NCI-H2196 (cell line): ENCODE data around the gene RPL10L.

Experiments used
- DNase-seq: peaks from one replicate; lab custom pipeline; 2025; ENCODE audit not compliant: unreplicated experiment; lab: John Stamatoyannopoulos, UW

The RPL10L gene

DNA sequence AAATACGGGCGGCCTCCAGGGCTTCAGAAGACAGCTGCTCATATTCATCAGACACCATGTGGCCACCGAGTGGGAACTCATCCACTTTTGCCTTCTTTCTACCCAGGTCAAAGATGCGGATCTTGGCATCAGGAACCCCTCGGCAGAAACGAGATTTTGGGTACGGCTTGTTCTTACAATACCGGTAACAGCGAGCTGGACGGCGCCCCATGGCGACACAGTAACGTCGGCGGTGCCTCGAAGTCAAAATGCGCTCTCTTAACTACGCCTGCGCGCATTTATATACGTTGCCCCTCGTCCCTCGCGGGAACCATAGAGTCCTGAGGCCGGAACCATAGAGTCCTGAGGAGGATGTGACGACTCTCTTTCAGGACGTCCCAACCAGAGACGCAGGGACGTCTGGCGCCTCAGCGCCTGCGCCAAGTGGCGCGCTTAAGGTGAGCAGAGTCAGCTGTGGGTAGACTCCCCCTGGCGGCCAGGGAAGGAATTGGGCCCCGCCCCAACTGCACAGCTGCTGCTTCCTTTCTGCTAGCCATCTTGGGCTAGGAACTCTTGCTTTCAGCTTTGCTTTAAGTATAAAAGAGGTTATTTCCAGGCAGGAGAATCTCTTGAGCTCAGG is at the start of gene RPL10L:
Gene RPL10L, minus strand, starts transcription at position 256 of the 619 bp plus-strand sequence. Its CDS starts 45 bp downstream, at position 211.
- DNase-seq = no peak

DNA sequence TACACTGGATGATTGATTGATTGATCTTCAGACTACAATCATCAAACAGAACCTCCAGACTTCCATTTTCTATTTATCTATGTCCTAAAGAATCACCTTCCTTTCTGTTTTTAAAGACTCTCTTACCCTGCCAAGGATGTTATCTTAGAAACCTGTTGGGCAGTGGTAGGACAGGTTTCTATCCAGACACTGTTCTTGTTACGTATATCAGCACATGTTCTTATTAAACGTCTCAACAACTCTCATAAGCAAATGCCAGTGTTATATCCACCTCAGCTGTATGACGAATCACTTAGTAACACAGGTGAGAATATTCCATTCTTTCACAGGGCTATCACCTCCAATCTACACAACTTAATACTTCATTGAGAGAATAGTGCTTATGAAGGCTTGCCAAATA is 40.2 kb upstream of the RPL10L start:
- DNase-seq = no peak

DNA sequence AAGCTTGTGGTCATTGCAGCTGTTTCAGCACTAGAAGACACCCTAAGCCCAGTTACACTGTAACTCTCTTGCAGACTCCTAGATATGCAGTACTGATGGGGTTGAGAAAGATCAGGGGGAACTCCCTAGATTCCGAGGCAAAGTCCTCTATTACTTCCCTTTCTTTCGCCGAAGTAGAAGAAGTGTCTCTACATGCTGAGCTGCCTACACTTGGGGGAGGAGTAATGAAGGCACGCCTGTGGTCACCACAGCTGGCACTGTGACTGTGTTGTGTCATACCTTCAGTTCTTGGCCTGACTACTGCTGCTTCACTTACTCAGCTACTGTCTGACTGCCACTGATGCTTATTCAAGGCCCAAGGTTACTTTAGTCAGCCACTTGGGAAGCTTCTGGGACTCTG is 35.1 kb upstream of the RPL10L start:
- no peak for DNase-seq

DNA sequence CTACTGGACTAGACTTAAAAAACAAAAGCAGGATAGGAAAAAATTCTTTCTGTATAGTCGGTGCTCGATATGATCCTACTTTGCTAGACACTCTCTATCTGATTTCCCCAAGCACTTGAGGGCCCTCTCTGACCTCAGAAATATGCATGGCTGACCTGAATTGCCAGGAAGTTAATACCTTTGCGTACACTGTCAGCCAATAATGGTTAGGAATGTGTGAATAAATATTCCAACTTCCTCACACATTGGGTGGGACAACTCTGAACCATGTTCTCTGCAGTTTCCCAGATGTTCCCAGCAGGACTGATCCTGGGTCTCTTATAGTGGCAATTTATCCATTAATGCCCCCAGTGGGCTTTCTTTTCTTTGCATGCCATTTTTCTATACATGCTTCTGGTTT is 20.5 kb upstream of the RPL10L start:
- DNase-seq = no peak

DNA sequence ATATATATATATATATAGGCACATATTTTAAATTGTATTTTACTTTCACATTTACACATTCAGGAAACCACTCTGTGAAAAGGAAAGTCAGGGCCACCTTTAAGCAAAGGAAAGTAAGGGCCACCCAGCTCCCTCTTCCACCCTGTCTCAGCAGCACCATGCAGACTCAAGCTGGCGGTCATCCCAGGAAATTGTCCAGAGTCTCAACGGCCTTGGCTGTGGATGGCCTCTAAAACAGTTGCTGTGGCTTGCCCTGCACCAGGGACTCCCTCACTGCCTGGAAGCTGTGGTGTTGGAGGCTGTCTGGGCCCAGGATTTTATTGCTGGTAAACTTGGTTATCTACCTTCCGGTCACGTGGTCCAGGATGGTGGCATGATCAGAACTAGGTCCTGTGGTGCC is 11.8 kb upstream of the RPL10L start:
- DNase-seq = no peak

DNA sequence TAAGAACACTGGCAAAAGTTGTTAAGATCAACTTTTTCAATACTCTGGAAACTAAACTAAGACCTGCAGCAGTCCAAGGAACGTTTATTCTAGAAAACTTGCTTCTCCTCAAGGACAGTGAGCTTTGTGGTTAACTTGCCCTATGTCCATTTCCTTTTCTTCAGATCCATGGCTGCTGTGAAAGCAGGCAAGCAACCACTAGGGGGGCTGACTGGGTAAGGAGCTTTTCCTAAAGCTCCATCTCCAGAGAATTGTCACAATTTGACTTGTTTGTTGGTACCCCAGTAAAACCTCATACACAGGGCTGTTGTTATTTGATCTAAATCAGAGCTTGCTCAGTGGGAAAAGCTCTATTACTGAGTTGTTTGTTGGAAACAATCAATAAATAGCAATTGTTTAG is 10.1 kb upstream of the RPL10L start:
- no peak for DNase-seq

DNA sequence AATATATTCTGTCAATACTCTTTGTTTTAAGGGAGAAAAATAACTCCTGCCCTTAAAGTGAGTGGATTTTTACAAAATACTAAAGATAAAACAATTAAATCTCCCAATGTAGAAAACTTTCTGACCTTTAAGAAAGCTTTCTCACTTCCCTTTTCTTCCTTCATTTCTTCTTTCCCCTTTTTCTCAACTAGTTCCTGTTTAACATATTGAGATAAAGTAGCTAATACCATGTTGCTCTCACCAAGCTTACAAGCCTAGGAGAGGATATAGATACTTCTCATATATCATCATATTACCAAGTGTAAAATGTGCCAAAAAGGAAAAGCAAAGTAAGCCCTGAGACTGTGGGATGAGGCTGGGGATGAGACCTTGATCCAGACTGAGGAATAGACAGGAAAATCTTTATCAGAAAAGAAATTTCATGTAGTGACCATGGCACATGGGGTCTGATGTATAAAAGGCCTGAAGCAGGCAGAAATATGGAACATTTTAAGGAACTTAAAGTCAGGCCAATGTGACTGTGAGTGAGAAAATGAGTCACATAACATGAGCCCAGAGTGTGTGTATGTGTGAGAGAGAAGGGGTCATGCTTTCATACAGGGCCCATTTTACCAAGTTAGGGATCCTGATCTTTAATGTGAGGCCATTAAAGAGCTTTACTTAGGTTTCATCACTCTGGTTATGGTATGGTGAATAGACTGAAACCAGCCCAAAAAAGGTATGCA is 1.6 kb upstream of the RPL10L start:
- DNase-seq = no peak

DNA sequence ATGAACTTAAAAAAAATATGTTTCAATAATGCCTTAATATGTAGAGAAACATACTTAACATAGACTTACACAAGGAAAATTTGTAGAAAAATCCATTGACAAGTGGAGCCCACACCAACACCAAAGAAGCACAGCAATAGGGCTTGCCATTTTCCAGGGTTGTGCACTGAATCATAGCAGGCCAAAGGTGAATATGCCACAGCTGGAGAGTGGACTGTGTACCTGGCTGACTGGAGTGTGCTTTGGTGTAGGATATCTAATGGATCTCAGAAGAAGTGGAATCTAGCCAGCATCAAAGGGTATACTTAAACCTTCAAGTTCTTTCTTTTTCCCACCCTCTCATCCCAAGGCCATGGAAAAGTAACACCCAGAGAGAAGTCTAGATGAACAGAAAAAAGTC is 4.8 kb downstream of the RPL10L start:
- no peak for DNase-seq

DNA sequence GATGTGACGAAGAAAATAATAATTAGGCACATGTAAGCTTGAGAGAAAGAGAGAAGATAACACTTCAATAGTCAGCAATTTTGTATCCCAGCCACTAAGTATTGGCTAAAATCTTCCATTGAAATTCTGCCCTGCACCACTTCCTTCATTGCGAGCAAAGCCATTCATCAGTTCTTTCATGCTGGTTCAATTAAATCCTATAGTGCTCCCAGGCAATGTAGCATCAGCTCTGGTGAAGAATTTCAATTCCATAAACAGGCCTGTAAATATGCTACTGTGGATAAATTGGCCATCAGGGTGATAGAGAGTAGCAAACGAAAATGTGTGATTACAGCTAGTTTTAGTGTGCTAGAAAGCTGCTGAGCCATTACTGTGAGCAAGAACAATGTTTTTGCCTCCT is 24.7 kb downstream of the RPL10L start:
- no peak for DNase-seq
